GM12878 (cell line): ENCODE data around the gene CHST15. TPM values are rescaled to one million over a fixed set of nuclear protein-coding genes. Genes with fewer than 3 reads are reported as not detected.

Experiments used
- ATAC-seq: fragments of 200-7000 bp; cut with Tn5 transposase; 3 replicates; pipeline ENCODE4 v1.9.1; 2020; ENCODE audit warnings: mild to moderate bottlenecking, moderate library complexity
- BruUV-seq: library from RNA; stranded (reverse); fragments of 400-500 nt; replicated peaks from 2 replicates; lab custom pipeline; 2021; lab: Mats Ljungman, UMichigan
- CTCF ChIA-PET: fragments of 300-600 bp; sonication (Branson Sonifier 250); formaldehyde crosslinking; extraction: SDS; loops from one replicate; lab custom pipeline; 2021; ENCODE audit warnings: inconsistent platforms; lab: Yijun Ruan, JAX
- POLR2A ChIA-PET: fragments of 350-600 bp; formaldehyde crosslinking; extraction: SDS; loops from one replicate; lab custom pipeline; 2021; ENCODE audit warnings: inconsistent platforms; lab: Charles Lee
- RAD21 ChIA-PET: fragments of 300-600 bp; sonication (Branson Sonifier 250); formaldehyde crosslinking; loops from one replicate; lab custom pipeline; 2023; ENCODE audit warnings: antibody characterized with exemption; ENCODE audit not compliant: unreplicated experiment; lab: Charles Lee
- SMC1A ChIA-PET: fragments of 300-600 bp; sonication (Branson Sonifier 250); formaldehyde crosslinking; loops from one replicate; lab custom pipeline; 2023; ENCODE audit not compliant: unreplicated experiment, uncharacterized antibody; lab: Charles Lee
- DNase-seq: peaks from one replicate; pipeline ENCODE4 v3.0.0-alpha.2; 2011; ENCODE audit warnings: low read depth, low spot score
- FAIRE-seq: peaks from 3 replicates; lab custom pipeline; 2011; peaks lifted over from hg19 to GRCh38; lab: Jason Lieb, UNC
- H2AFZ ChIP-seq: 2 replicates; pipeline ENCODE4 v1.6.0; 2011; ENCODE audit warnings: low read depth, low read length, control low read depth; ENCODE audit not compliant: control insufficient read depth
- H3K27ac ChIP-seq: 2 replicates; pipeline ENCODE4 v1.5.1; 2011; ENCODE audit warnings: control low read depth; ENCODE audit not compliant: control insufficient read depth, insufficient read depth
- H3K27me3 ChIP-seq, 2 experiments: replicated peaks in 1 of 2; 2 replicates each; pipeline versions ENCODE4 v1.6.0 to v1.6.1; 2011; ENCODE audit warnings: low read length in 1 of 2; ENCODE audit not compliant: control insufficient read depth in 2 of 2, insufficient read depth in 2 of 2
- H3K36me3 ChIP-seq, 2 experiments: 2 replicates each; pipeline ENCODE4 v1.5.1; 2011; ENCODE audit warnings: low read length in 1 of 2; ENCODE audit not compliant: control insufficient read depth in 2 of 2, insufficient read depth in 2 of 2
- H3K4me1 ChIP-seq: 2 replicates; pipeline ENCODE4 v1.6.1; 2011; ENCODE audit warnings: mild to moderate bottlenecking, low read length, moderate library complexity, mixed read lengths; ENCODE audit not compliant: control insufficient read depth, insufficient read depth
- H3K4me2 ChIP-seq: 2 replicates; pipeline ENCODE4 v1.6.0; 2011; ENCODE audit warnings: control low read depth; ENCODE audit not compliant: control insufficient read depth, insufficient read depth
- H3K4me3 ChIP-seq: fragments of 200-600 bp; sonication (generic); 2 replicates; pipeline ENCODE4 v1.5.1; 2016
- H3K79me2 ChIP-seq: 2 replicates; pipeline ENCODE4 v1.6.0; 2011; ENCODE audit warnings: low read length; ENCODE audit not compliant: control insufficient read depth, insufficient read depth
- H3K9ac ChIP-seq: 2 replicates; pipeline ENCODE4 v1.8.0; 2011; ENCODE audit warnings: low read length, control low read depth, mixed read lengths; ENCODE audit not compliant: control insufficient read depth, insufficient read depth
- H3K9me3 ChIP-seq: replicated peaks from 3 replicates; pipeline ENCODE4 v1.5.1; 2011; ENCODE audit warnings: mild to moderate bottlenecking, low read length; ENCODE audit not compliant: control insufficient read depth, insufficient read depth
- H4K20me1 ChIP-seq: 2 replicates; pipeline ENCODE4 v1.6.0; 2011; ENCODE audit not compliant: control insufficient read depth, insufficient read depth
- CEBPZ ChIP-seq: fragments of 150-350 bp; IDR thresholded peaks from 2 replicates; pipeline ENCODE4 v1.6.1; 2016; ENCODE audit warnings: low read depth, low read length
- HDAC6 ChIP-seq: fragments of 200-600 bp; sonication (generic); IDR thresholded peaks from one replicate; pipeline ENCODE4 v1.8.0; 2017; ENCODE audit warnings: antibody characterized with exemption; ENCODE audit not compliant: unreplicated experiment
- HDGF ChIP-seq: fragments of 450-650 bp; IDR thresholded peaks from 2 replicates; pipeline ENCODE4 v1.6.1; 2016; ENCODE audit warnings: antibody characterized with exemption
- IKZF1 ChIP-seq: fragments of 450-650 bp; conservative IDR thresholded peaks from 2 replicates; pipeline ENCODE4 v1.6.1; 2017; ENCODE audit warnings: antibody characterized with exemption, mild to moderate bottlenecking
- MEF2A ChIP-seq: IDR thresholded peaks from 2 replicates; pipeline ENCODE4 v1.6.1; 2011; ENCODE audit warnings: low read depth, mild to moderate bottlenecking, low read length, moderate library complexity; ENCODE audit not compliant: insufficient read depth
- MXI1 ChIP-seq: fragments of 150-350 bp; IDR thresholded peaks from 2 replicates; pipeline ENCODE4 v1.6.1; 2011; ENCODE audit warnings: low read depth, mild to moderate bottlenecking, inconsistent platforms, low read length, improper control_type of control experiment
- POLR2AphosphoS2 ChIP-seq: IDR thresholded peaks from 2 replicates; pipeline ENCODE4 v1.6.1; 2011; ENCODE audit warnings: low read depth, mild to moderate bottlenecking, low read length, improper control_type of control experiment, moderate library complexity
- RAD21 ChIP-seq: IDR thresholded peaks from 2 replicates; pipeline ENCODE4 v1.6.1; 2011; ENCODE audit warnings: mild to moderate bottlenecking, low read depth, low read length, moderate library complexity; ENCODE audit not compliant: insufficient read depth
- RCOR1 ChIP-seq: conservative IDR thresholded peaks from 2 replicates; pipeline ENCODE4 v1.6.1; 2012; ENCODE audit warnings: low read depth, low read length, improper control_type of control experiment
- REST ChIP-seq: IDR thresholded peaks from 2 replicates; pipeline ENCODE4 v1.6.1; 2012; ENCODE audit warnings: mild to moderate bottlenecking, low read depth, low read length
- ZSCAN29 ChIP-seq: fragments of 450-650 bp; IDR thresholded peaks from 2 replicates; pipeline ENCODE4 v1.6.1; 2017; ENCODE audit warnings: mild to moderate bottlenecking, moderate library complexity
- WGBS: methylation state at CpG from one replicate; pipeline ENCODE4 v1.1.6; 2016; ENCODE audit warnings: low lambda C conversion rate; ENCODE audit not compliant: insufficient replicate concordance, insufficient coverage; ENCODE audit errors: missing lambda C conversion rate; 5-methylcytosine and 5-hydroxymethylcytosine counted together
- in situ Hi-C: fragments of 300-500 bp; cut with MboI; formaldehyde crosslinking; loops from 9 replicates; pipeline ENCODE4 v1.14.3; 2018; ENCODE audit warnings: mixed read lengths
- intact Hi-C: fragments of 100-400 bp; cut with micrococcal nuclease; formaldehyde crosslinking; loops from one replicate; pipeline ENCODE4 v1.14.2; 2022; ENCODE audit not compliant: unreplicated experiment
- polyA plus RNA-seq, 11 experiments: library from polyadenylated mRNA; depleted of rRNA in 4 of 11; unstranded in 6 of 11; stranded (reverse) in 5 of 11; fragments of >200 nt; fragmentation: Nextera tagmentation in 4 of 11; fragmentation: Illumina TruSeq in 1 of 11; extraction: Ambion mirVana in 4 of 11; extraction: Trizol in 1 of 11; gene quantifications; 1 replicate in 1 of 11; 2 replicates in 10 of 11; pipeline versions ENCODE4 v1.2.1 to v1.2.3, GENCODE V29; 2011 to 2016; ENCODE audit warnings: inconsistent platforms in 2 of 11, missing spikeins in 2 of 11, low read depth in 1 of 11
- total RNA-seq, 4 experiments: library from RNA; depleted of rRNA in 3 of 4; stranded (reverse); fragments of >200 nt in 3 of 4; fragmentation: Illumina TruSeq in 1 of 4; extraction: Trizol in 1 of 4; gene quantifications; 2 replicates each; pipeline versions ENCODE4 v1.2.1 to v1.2.3, GENCODE V29; 2013 to 2021

The CHST15 gene
- total and polyA plus RNA-seq, 10 of the 15 experiments (the other 5 are each of a cell fraction or from before 2014, with no cell fraction given) = 0.02 to 0.53 (median 0.05) TPM; not detected in 1

- ChIA-PET RAD21 (no interaction called here), POLR2A (no interaction called here), SMC1A (interaction anchor here (1.2 kb wide), 1 partner anchor 12 kb away, joined by 5 read pairs; no protein-coding TSS in a partner anchor), CTCF (interaction anchor here (1.2 kb wide), 2 partner anchors 79 to 315 kb away, joined by 4 read pairs; no protein-coding TSS in a partner anchor)
- in situ Hi-C loops (no loop called here), intact Hi-C loops (no loop called here)
- peaks cover 2 to 4% of the 10 kb centered on the region in 2 experiments; a peak in 3 of 4 replicates for H3K27me3 ChIP-seq
- FAIRE-seq = no peak
- no peak for ATAC-seq
- H3K4me1 ChIP-seq = peaks cover 5% of the 10 kb centered on the region; the same call in 1 of the 2 replicates
- DNase-seq = no peak
- H3K9ac ChIP-seq = no peak overlapping the region
- H3K36me3 ChIP-seq = no peaks in the 10 kb centered on the region
- no peaks in the 10 kb centered on the region for H3K79me2 ChIP-seq
- no peak overlapping the region for H3K4me2 ChIP-seq
- 48% methylated on average over 5 of the region's 5 CpGs for WGBS
- H3K27ac ChIP-seq = no peak overlapping the region
- no peak overlapping the region for H3K4me3 ChIP-seq
- no peak overlapping the region for H2AFZ ChIP-seq
- H3K9me3 ChIP-seq = no peaks in the 10 kb centered on the region
- no peaks in the 10 kb centered on the region for H4K20me1 ChIP-seq
- no TSS peak for BruUV-seq
- TF ChIP-seq HDAC6 (no peak), RAD21 (no peak)
Measured at GRCh38 chr10:124073978-124074377, 19.4 kb downstream of the CHST15 start.

GRCh38 chr10:124072541-124072940 is 20.9 kb downstream of the CHST15 start:
- no peak for ATAC-seq
- Histone ChIP-seq H3K4me1 (peaks cover 5% of the 10 kb centered on the region; the same call in 1 of the 2 replicates), H3K4me3 (no peak overlapping the region), H3K9me3 (no peaks in the 10 kb centered on the region), H3K79me2 (no peaks in the 10 kb centered on the region), H3K36me3 (no peaks in the 10 kb centered on the region), H3K27me3 (peaks cover 2 to 4% of the 10 kb centered on the region in 2 experiments), H2AFZ (no peak overlapping the region), H4K20me1 (no peaks in the 10 kb centered on the region), H3K9ac (no peak overlapping the region), H3K4me2 (no peak overlapping the region), H3K27ac (no peak overlapping the region)
- POLR2A ChIA-PET = no interaction called here
- WGBS = 15% methylated on average over 3 of the region's 3 CpGs
- CTCF ChIA-PET = interaction anchor here (1.3 kb wide), 1 partner anchor 37 kb away, joined by 4 read pairs; no protein-coding TSS in a partner anchor
- FAIRE-seq = no peak
- BruUV-seq = no TSS peak
- RAD21 ChIA-PET = no interaction called here
- no peak for DNase-seq
- in situ Hi-C loops = no loop called here
- intact Hi-C loops = no loop called here
- SMC1A ChIA-PET = no interaction called here
- no peak for TF ChIP-seq POLR2AphosphoS2
- TF ChIP-seq MEF2A = no peak
- no peak for TF ChIP-seq MXI1
- TF ChIP-seq RCOR1 = no peak
- TF ChIP-seq HDGF = no peak
- no peak for TF ChIP-seq CEBPZ
- no peak for TF ChIP-seq IKZF1
- TF ChIP-seq REST = no peak
- TF ChIP-seq ZSCAN29 = no peak
